ENCODE data around the gene HAVCR2.

GRCh38 chr5:157143127-157143971, 34.5 kb upstream of the HAVCR2 start:
- TF ChIP-seq POLR2A (IDR thresholded peaks at IDR 0.05; ENCODE audit: low read depth, low read length) (no peak), POLR2AphosphoS5 (IDR thresholded peaks at IDR 0.05; ENCODE audit: low read depth, low read length) (no peak), TAF1 (IDR thresholded peaks at IDR 0.05; ENCODE audit: low read depth, low read length) (no peak), SPI1 (IDR thresholded peaks at IDR 0.05; ENCODE audit: low read depth, low read length) (no peak), PAX5 (IDR thresholded peaks at IDR 0.05; ENCODE audit: insufficient read depth, low read length, severe bottlenecking) (no peak)

Data from GM12891 (cell line).